ENCODE data around the gene NUMA1. TPM values are rescaled to one million over a fixed set of nuclear protein-coding genes. Genes with fewer than 3 reads are reported as not detected.

NUMA1 gene
- total and polyA plus RNA-seq, 2 of the 8 experiments (the other 6 are each of a cell fraction or from before 2014, with no cell fraction given) = 101 to 107 TPM

- Histone ChIP-seq H4K5ac (ENCODE audit: insufficient read length, low read depth, low read length) (no peak overlapping the region), H2BK120ac (replicated peaks; ENCODE audit: low read depth, low read length) (no peak overlapping the region), H3K23me2 (ENCODE audit: low read depth, low read length) (no peaks in the 10 kb centered on the region), H4K91ac (replicated peaks; ENCODE audit: insufficient read length, low read length) (no peak overlapping the region), H3K9me3 (ENCODE audit: insufficient read depth in 2 of 2, low read depth in 1 of 2, low read length in 1 of 2) (no peaks in the 10 kb centered on the region), H3K23ac (ENCODE audit: insufficient read length) (no peak overlapping the region), H2BK12ac (ENCODE audit: low read depth, low read length) (no peak overlapping the region), H4K20me1 (replicated peaks in 1 of 2; ENCODE audit: control insufficient read depth in 1 of 2, insufficient read depth in 2 of 2, low read length in 2 of 2) (peaks cover 24 to 29% of the 10 kb centered on the region in 2 experiments), H3K9ac (replicated peaks in 1 of 4; ENCODE audit: extremely low read depth in 1 of 4, low read depth in 3 of 4, low read length in 3 of 4) (no peak overlapping the region), H2AFZ (ENCODE audit: low read length) (no peak overlapping the region), H3K27ac (ENCODE audit: low read depth, low read length) (no peak overlapping the region), H3K4me2 (ENCODE audit: insufficient read depth in 1 of 2, low read depth in 2 of 2, low read length in 2 of 2) (no peak overlapping the region), H3K79me1 (ENCODE audit: low read depth, low read length) (no peaks in the 10 kb centered on the region), H3K4ac (replicated peaks; ENCODE audit: insufficient read length, low read depth, low read length) (no peak overlapping the region), H3K79me2 (ENCODE audit: control insufficient read depth in 1 of 2, insufficient read depth in 2 of 2, low read length in 2 of 2) (no peaks in the 10 kb centered on the region), H2BK20ac (ENCODE audit: low read length) (no peak overlapping the region), H3K4me1 (replicated peaks in 1 of 4; ENCODE audit: control insufficient read depth in 3 of 4, insufficient read depth in 4 of 4, low read length in 3 of 4) (no peaks in the 10 kb centered on the region), H3K18ac (ENCODE audit: extremely low read depth, low read length) (no peak overlapping the region), H3K36me3 (ENCODE audit: control insufficient read depth in 2 of 4, insufficient read depth in 4 of 4, low read length in 3 of 4) (peaks cover 44 to 79% (median 64%) of the 10 kb centered on the region in 4 experiments), H2AK5ac (ENCODE audit: low read depth, low read length) (no peak overlapping the region), H4K8ac (ENCODE audit: extremely low read depth, insufficient read depth, low read length) (no peak overlapping the region), H3K14ac (ENCODE audit: insufficient read length) (no peak overlapping the region), H3K27me3 (replicated peaks in 1 of 4; ENCODE audit: control insufficient read depth in 3 of 4, extremely low read depth in 1 of 4, insufficient read depth in 3 of 4, low read length in 3 of 4) (no peaks in the 10 kb centered on the region), H3K56ac (replicated peaks; ENCODE audit: insufficient read length, low read depth, low read length) (no peak overlapping the region), H2BK5ac (ENCODE audit: low read depth, low read length) (no peak overlapping the region), H2BK15ac (ENCODE audit: low read length) (no peak overlapping the region), H3K4me3 (ENCODE audit: extremely low read depth in 1 of 4, insufficient read depth in 2 of 4, low read depth in 3 of 4, low read length in 4 of 4) (no peak overlapping the region)
- TF ChIP-seq POLR2AphosphoS5 (IDR thresholded peaks at IDR 0.05; ENCODE audit: low read depth, low read length) (peak; percentile 50; the same call in 1 of the 2 replicates), GABPA (IDR thresholded peaks at IDR 0.05; ENCODE audit: borderline replicate concordance, insufficient read depth, low read length) (no peak), POLR2A (IDR thresholded peaks at IDR 0.05; ENCODE audit: control extremely low read depth in 1 of 2, low read depth in 2 of 2, low read length in 2 of 2) (peak in 1 of 2 experiments; percentile 19; a peak in 1 of 3 replicates), SIRT6 (IDR thresholded peaks at IDR 0.05; ENCODE audit: low read length) (no peak), BRCA1 (IDR thresholded peaks at IDR 0.05; ENCODE audit: low read depth, low read length) (no peak), RAD21 (IDR thresholded peaks at IDR 0.05 in 1 of 2, conservative IDR thresholded peaks at IDR 0.05 in 1 of 2; ENCODE audit: low read depth in 2 of 2, low read length in 2 of 2) (no peak), PHF8 (conservative IDR thresholded peaks at IDR 0.05; ENCODE audit: low read depth, low read length) (no peak), JUN (IDR thresholded peaks at IDR 0.05; ENCODE audit: low read depth, low read length) (no peak)
- ChIA-PET POLR2A (ENCODE audit: partially characterized antibody) (interaction anchor here (1.2 to 1.8 kb wide), 6 partner anchors 9 to 234 kb away, joined by 3 to 7 read pairs (median 4); no protein-coding TSS in a partner anchor), CTCF (ENCODE audit: partially characterized antibody) (interaction anchor here (0.9 to 3.5 kb wide), 8 partner anchors 9 to 88 kb away, joined by 3 to 17 read pairs (median 4); no protein-coding TSS in a partner anchor)
- DNase-seq (ENCODE audit: low read depth in 1 of 2, low spot score in 2 of 2) (no peak), FAIRE-seq (no peak)
- WGBS, 2 experiments (ENCODE audit: extremely low coverage in 1 of 2, insufficient coverage in 1 of 2, insufficient read length in 1 of 2, insufficient replicate concordance in 2 of 2, low coverage in 1 of 2, low lambda C conversion rate in 2 of 2, missing lambda C conversion rate in 1 of 2) = 94% methylated on average over 16 of the region's 16 CpGs; no CpG with 5 or more reads in 1 of the 2 experiments
These were observed 75.6 kb downstream of the NUMA1 start for GRCh38 chr11:72004515-72005346.
